Left colon (tissue), 2 donors: Measurements from ENCODE around the gene RGS17. TPM values are rescaled to one million over a fixed set of nuclear protein-coding genes. Genes with fewer than 3 reads are reported as not detected.

Experiments
- ATAC-seq: fragments of 200-7000 bp; cut with Tn5 transposase; one replicate; pipeline ENCODE4 v1.9.1; 2020; ENCODE audit warnings: mild to moderate bottlenecking, moderate library complexity
- DNase-seq, 2 donors: peaks; one replicate each; pipeline ENCODE4 v3.0.0-alpha.2; 2020
- intact Hi-C, 2 donors: fragments of 100-400 bp; cut with DNase I in 1 of 2; cut with micrococcal nuclease in 1 of 2; formaldehyde crosslinking; loops; one replicate each; pipeline versions ENCODE4 v1.11.2 to v1.14.0; 2022; cut with DNase I, micrococcal nuclease
- total RNA-seq, 2 donors: library from RNA; stranded (reverse); fragmentation: NEBNext Ultra II Directional; extraction: Animal tissue kit (Norgen Biotek cat#: 25700); gene quantifications; one replicate each; pipeline ENCODE4 v1.2.1, GENCODE V29; 2021
- donor health status: DM: no; HTN: no; CAD: no.
- donor health status: DM: yes; HTN: yes; CAD: no.

The RGS17 gene
- total RNA-seq, 2 donors from 2014 or later: 0.40 to 0.61 TPM

DNA sequence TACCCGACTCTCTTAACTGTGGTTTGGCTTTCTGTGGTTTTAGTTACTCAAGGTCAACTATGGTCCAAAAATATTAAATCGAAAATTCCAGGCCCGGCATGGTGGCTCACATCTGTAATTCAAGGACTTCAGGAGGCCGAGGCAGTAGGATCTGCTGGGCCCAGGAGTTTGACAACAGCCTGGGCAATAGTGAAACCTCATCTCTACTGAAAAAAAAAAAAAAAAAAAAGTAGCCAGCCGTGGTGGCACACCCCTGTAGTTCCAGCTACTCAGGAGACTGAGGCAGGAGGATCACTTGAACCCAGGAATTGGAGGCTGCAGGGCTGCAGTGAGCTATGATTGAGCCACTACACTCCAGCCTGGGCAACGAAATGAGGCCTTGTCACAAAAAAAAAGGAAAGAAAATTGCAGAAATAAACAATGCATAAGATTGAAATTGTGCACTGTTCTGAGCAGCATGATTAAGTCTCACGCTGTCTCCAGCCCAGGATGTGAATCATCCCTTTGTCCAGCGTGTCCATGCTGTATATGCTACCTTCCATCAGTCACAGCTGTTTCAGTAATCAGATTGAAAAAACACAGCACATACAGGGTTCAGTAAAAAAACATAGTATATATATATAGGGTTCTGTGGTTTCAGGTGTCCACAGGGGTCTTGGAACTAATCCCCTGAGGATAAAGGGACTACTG lies 40.7 kb downstream of the RGS17 start:
- DNase-seq (no peak), ATAC-seq (no peak)
- intact Hi-C loops: no loop called here

DNA sequence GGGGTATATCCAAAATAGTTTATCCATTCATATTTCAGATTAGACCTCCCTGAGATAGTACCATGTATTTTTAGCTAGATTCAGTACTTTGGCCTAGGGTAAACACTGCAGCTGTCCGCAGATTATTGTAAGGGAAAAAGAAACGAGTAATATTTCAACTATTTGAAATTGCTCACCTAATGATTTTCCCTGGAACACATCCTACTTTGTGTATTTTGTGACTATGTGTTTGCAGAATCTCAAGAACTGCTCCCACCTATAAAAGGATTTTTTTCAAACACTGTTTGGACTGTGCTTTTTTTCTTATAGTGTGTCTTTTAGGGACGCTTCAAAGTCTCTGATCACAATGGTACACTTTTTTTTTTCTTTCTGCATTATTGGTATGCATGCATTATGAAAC lies 42.3 kb downstream of the RGS17 start:
- ATAC-seq (no peak), DNase-seq (no peak)
- intact Hi-C loops: no loop called here

DNA sequence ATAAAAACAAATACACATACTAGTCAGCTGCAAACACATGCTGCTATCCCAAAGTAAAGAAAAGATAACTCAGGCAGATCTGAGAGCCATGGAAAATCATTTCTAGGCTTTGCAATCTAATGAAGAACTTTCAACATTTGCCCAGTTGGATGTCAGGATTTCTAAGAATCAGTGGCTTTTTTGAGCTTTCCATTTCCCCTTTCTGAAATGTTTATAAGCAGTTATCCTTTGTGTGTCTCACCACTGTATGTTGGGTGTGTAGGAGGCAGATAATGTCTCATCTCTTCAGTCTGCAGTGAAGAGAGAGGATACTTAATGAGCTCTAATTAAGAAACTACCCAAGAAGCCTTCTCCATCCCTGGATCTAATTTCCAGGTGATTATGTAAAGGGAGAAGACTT lies 43.6 kb downstream of the RGS17 start:
- intact Hi-C loops: no loop called here
- ATAC-seq (no peak), DNase-seq (no peak)

DNA sequence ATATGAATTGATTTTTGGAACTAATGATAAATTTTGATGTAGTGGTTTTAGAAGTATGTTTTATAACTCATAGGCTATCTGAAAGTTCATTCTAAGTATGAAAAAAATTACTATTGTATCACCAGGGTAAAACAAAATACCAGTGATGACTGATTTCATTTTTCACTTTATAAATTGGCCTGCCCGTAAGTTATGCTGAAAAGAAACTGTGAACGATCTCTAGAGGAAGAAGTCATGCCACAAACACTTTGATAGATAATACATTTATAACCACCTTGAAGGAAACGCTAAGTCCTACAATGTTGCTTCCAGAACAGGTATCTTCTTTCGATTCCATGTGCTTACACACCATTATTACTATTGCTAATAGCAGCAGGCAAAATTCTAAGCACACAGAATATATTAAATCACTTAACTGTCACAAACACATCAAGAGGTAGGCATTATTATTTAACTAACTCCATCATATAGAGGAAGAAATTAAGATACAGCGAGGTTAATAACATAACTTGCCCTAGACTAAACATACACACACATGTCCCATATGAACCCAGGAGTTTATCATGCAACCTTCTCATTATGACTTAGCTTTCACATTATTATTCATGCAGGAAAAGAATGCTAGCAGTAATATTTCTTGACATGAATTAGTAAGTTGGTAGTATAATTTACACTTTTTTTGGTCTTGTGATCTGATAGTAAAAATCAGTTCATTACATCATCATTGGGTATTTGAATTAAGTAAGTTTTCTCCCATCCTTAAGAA lies 44.7 kb downstream of the RGS17 start:
- ATAC-seq: no peak
- intact Hi-C loops: no loop called here
- DNase-seq: no peak

DNA sequence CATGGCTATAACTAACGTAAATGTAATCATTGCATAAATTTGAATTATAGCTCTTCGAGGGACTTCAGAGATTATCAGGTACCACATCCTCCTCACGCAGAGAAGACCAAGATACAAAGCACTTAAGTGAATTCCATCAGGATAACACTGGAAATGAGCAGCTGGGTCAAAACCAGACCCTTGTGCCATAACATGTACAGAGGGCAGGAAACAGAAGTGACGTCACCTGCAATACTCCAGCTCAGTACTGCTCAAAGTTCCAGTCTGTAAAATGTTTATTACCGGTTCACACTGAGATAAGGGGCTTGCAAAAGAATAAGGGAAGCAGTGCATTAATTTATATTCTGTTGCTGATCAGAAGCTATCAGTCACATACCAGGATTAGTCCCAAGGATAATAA lies 45.8 kb downstream of the RGS17 start:
- ATAC-seq (peak; percentile 99), DNase-seq (no peak)
- intact Hi-C loops: no loop called here

DNA sequence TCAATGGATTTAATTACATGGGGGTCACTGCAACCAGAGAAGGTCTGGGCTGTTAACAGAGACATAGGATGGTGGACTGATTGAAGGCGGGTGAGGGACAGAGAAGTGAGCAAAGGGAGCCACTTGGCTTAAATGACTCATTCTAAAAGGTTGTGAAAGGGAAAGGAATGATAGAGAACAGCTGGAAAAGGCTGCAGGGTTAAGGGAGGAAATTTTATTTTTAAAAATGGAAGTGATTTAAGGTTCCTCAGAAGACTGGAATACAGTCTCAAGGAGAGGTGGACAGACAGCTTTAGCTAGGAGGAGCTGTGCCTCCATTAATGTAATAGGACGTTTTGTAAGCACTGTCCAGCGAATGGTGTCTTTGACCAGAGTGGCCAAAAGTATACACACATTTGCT lies 46.7 kb downstream of the RGS17 start:
- ATAC-seq (no peak), DNase-seq (no peak)
- intact Hi-C loops: no loop called here

DNA sequence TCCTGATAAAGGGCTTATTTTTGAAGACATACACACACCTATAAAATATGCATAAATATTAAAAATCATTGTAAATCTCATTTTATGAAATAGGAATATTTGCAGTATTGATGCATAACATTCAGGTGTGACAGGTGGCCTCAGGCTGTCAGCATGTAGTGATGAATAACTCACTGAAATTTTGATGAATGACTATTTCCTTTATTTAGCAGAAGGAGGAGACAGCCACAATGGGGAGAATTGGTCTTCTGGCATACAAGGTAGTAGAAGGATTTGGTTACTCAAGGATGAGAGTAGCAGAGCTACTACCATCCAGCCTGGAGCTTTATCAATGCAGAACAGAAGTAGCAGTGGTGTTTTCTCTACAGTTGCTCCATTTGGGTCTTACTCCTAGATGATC lies 47.2 kb downstream of the RGS17 start:
- no peak for ATAC-seq
- intact Hi-C loops: no loop called here
- no peak for DNase-seq

DNA sequence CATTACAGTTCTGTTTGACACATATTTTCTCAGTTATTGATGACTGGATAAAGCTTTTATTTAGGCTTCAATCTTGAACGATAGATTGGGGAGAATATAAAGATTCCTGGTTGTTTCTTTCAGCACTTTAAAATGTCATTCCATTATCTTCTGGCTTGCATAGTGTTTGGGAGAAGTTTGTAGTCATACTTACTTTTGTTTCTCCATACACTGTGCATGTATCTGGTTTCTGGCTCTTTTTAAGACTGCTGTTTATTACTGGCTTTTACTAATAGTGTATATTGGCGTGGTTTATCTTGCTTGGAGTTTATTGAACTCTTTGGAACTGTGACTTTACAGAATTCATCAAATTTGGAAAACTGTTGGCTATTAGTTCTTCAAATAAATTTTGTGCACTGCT lies 49.2 kb downstream of the RGS17 start:
- intact Hi-C loops: no loop called here
- ATAC-seq: no peak
- no peak for DNase-seq

DNA sequence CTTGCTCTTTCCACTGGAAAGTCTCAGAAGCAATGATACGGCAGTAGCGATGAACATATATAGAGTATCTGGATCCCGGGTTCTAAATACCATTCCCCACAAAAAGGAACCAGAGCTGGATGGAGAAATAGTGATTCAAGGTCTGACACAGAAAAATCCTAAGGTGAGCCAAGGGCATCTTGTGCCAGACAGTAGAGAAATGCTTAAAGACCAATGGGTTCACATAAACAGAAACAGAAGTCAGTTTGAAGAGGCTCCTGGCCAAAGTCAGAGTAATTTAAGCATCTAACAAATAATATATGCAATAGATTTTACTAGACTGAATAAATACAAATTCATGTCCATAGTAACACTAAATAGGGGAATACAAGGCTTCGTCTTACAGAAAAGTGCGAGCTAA lies 54.7 kb downstream of the RGS17 start:
- intact Hi-C loops: no loop called here
- no peak for DNase-seq
- no peak for ATAC-seq

DNA sequence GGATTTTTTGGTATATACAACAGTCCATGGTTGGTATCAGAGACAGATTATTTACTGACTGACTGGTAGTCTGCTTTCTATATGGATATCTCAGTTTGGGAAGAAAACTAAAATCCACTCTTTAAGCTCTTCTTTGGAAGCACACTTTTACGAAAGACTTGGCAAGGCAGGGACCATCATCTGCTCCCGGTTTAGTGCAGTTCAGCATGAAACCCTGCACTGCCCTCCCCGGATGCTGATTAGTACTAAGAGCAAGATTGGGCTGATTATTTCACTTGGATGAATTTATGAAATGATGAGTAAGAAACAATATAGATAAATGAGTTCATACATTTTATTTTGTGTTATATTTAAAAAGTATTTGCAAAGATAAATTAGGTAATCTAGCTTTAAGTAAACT lies 56.3 kb downstream of the RGS17 start:
- no peak for DNase-seq
- intact Hi-C loops: no loop called here
- ATAC-seq: no peak

DNA sequence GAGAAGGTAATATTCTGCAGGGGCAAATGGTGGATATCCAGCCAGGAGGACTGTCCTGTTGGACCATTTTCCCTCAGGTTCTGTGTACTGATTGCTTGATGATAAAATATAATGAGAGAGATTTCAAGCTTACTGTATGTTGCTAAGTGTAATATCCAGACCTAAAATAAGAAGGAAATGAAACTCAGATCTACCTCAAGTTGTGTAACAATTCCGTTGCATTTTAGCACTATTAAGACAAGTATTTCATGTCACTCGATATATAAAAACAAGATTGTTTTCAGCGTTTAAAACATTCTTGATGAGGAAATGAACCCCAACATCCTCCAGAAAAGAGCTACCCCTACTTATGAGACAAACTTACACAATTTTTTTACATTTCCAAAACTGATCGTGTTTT lies 57.2 kb downstream of the RGS17 start:
- ATAC-seq (no peak), DNase-seq (no peak)
- intact Hi-C loops: no loop called here

DNA sequence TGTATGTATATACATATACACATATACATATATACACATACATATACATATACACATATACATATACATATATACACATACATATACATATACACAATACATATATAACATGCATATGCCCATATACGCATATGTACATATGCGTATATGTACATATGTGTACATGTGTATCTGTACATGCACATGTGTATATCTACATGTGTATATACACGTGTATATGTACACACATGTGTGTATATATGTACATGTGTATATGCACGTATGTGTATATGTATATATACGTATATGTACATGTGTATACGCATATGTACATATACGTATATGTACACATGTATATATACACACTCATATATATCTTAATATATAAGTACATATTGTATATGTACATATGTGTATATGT lies 60.3 kb downstream of the RGS17 start:
- ATAC-seq (no peak), DNase-seq (no peak)
- intact Hi-C loops: no loop called here

DNA sequence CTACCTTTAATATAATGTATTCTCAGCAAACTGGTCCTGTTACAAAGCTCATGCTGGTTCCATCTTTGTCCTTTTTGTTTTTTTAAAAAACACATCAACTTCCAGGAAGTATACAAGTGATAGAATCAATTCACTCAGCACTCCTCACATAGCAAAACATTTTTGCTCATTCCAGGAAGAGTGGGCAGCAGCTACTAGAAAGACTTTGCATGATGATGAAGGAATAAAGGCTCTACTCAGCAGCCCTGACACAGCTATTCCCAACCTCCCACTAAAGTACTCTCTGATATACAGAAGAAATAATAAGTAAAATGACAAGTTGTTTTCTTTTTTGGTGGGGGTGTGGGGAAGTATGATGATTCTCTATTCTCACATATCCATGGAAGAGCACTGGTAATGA lies 61.2 kb downstream of the RGS17 start:
- DNase-seq: no peak
- no peak for ATAC-seq
- intact Hi-C loops: no loop called here

DNA sequence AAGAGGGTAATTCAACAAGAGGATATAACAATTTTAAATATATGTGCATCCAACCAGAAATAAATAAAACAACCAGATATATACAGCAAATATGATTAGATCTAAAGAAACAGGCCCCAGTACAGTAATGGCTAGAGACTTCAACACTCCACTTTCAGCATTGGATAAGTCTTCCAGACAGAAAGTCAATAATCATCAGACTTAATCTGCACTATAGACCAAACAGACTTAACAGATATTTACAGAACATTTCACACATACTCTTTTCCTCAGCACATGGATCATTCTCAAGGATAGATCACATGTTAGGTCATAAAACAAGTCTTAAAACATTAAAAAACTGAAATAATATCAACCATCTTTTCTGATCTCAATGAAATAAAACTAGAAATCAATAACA lies 65.9 kb downstream of the RGS17 start:
- intact Hi-C loops: no loop called here
- DNase-seq (no peak), ATAC-seq (no peak)

DNA sequence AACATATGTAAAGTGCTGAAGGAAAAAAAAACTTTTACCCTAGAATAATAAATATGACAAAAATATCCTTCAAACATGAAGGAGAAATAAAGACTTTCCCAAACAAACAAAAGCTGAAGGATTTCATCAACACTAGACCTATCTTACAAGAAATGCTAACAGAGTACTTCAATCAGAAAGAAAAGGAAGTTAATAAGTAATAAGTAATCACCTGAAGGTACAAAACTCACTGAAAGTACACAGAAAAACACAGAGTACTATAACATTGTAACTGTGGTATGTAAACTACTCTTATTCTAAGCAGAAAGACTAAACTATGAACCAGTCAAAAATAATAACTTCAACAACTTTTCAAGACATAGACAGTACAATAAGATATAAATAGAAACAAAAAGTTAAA lies 67.1 kb downstream of the RGS17 start:
- no peak for ATAC-seq
- intact Hi-C loops: no loop called here
- no peak for DNase-seq

DNA sequence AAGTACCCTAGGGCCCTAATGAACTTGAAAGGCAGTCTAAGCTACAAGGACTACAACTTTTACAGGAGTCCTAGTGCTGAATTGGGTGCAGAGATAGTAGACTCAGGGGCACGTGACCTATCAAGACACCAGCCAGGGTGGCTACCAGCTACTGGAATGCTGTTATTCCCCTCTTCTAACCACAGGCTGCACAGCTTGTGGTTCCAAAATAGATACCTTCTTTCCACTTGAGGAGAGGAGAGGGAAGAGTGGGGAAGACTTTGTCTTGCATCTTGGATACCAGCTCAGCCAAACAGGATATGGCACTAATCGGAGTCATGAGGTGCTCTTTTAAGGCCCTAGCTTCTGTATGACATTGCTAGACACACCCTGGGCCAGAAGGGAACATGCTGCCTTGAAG lies 68.6 kb downstream of the RGS17 start:
- DNase-seq: no peak
- ATAC-seq: no peak
- intact Hi-C loops: no loop called here

DNA sequence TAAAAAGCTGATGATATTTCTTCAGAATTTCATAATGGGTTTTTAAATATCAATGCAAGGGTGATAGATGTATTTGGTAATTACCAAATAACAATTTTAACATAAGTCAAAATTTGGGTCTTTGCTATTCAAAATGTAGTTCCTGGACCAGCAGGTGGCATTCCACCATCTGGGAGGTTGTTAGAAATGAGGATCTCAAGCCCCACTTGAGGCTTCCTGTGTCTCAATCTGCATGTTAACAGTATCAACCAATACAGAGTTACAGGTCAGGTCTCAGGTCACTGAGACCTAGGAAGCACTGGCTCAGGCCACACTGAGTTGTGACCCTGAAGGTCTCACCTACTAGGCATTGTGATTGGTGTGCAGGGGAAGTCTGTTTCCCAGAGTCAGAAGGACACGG lies 71.3 kb downstream of the RGS17 start:
- DNase-seq (no peak), ATAC-seq (no peak)
- intact Hi-C loops: no loop called here

DNA sequence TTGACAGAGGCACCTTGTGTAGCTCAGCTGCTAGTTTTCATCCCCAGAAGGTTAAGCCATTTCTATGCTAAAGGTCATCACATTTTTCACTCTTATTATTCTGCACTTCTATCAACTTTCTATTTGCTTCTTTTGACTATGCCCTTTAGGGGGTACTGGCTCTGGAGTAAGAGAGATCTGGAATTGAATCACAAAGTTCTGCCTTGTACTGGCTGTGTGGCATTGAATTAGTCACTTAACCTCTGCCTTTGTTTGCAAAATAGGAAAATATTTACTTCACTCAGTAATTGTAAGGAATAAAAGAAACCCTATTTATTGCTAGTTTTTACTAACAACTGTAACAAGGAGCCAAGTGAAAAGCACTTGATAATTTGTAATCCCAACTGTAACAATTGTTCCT lies 71.8 kb downstream of the RGS17 start:
- intact Hi-C loops: no loop called here
- no peak for ATAC-seq
- DNase-seq: no peak

DNA sequence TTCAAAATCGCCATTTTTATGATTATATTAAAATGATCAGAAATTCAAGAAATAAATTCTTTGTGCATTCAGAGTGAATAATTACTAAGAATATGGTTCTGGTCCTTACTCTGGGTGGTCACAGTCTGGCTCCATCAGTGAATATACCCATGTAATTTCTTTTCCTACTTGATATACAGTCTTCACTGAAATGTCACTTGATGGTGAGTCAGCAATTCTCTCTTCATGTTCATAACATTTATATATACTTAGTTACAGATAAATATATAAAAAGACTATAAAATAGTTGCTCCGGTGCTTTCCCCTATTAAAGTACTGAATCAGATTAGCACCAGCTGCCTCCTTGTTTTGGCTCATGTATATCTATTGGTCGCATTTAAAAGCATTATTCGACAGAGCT lies 72.2 kb downstream of the RGS17 start:
- DNase-seq (no peak), ATAC-seq (no peak)
- intact Hi-C loops: no loop called here

DNA sequence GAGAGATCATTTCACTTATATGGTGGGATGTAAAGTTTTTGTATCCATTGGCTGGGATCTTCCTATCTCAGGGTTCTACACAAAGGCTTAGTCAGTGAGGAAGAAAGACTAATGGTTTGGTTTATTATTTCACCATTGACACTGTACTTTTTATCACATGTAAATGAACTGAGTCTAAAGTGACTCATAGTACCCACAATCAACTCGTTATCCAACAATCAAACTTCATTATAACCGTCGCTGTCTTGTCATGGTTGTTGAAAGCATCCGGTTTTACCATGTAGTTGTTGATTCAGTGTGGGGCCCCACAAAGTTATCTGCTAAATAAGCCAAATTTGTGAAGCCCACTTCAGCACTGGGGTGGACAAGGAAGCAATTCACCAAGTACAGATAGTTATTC lies 72.8 kb downstream of the RGS17 start:
- DNase-seq: no peak
- intact Hi-C loops: no loop called here
- no peak for ATAC-seq

DNA sequence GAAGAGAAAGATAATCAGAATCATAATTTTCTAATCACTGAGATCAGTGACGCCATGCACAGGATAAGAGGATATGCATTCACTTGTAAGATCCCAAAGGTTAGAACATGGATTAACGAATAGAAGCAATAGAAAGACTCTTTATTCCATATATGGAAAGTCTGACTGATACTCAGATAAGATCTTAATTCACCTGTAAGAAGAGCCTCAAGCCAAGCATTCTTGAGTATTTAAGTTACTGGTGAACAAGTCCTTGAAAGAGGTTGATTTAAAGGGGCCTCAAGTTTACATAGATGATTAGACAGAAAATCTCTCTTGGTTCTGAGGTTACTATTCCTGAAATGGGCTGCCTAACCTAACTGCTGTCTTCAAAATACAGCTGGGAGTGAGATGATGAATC lies 74.8 kb downstream of the RGS17 start:
- intact Hi-C loops: no loop called here
- DNase-seq (no peak), ATAC-seq (no peak)
